ENCODE measurements around the gene ADSL.
A peak's percentile ranks its signal among the peaks of the same experiment; 100 is the strongest.

ADSL gene

GRCh38 chr22:40417041-40417440, 70.7 kb downstream of the ADSL start:
- no peak for DNase-seq

- no peak for DNase-seq
Measured at GRCh38 chr22:40417881-40418280, 71.6 kb downstream of the ADSL start.

- peak in 36 of 56 donors; percentile 11 to 81 (median 49) for DNase-seq
Measured at GRCh38 chr22:40418366-40419201, 72.3 kb downstream of the ADSL start.

GRCh38 chr22:40419718-40420117, 73.4 kb downstream of the ADSL start:
- DNase-seq = no peak

- no peak for DNase-seq
Measured at GRCh38 chr22:40420341-40421081, 74.2 kb downstream of the ADSL start.

- DNase-seq = no peak
Measured at GRCh38 chr22:40421082-40421350, 74.7 kb downstream of the ADSL start.

GRCh38 chr22:40421941-40422340, 75.6 kb downstream of the ADSL start:
- no peak for DNase-seq

- peak in 15 of 56 donors; percentile 14 to 59 (median 33) for DNase-seq
Measured at GRCh38 chr22:40422558-40423309, 76.4 kb downstream of the ADSL start.

GRCh38 chr22:40423310-40423688, 77.0 kb downstream of the ADSL start:
- DNase-seq = no peak

- no peak for DNase-seq
Measured at GRCh38 chr22:40423882-40424640, 77.8 kb downstream of the ADSL start.

GRCh38 chr22:40425082-40425481, 78.8 kb downstream of the ADSL start:
- no peak for DNase-seq

- DNase-seq = peak in 50 of 56 donors; percentile 17 to 94 (median 73)
Measured at GRCh38 chr22:40426594-40427333, 80.5 kb downstream of the ADSL start.

- DNase-seq = no peak
Measured at GRCh38 chr22:40428796-40429195, 82.5 kb downstream of the ADSL start.

- DNase-seq = no peak
Measured at GRCh38 chr22:40429481-40429880, 83.2 kb downstream of the ADSL start.

- no peak for DNase-seq
Measured at GRCh38 chr22:40430991-40431390, 84.7 kb downstream of the ADSL start.

GRCh38 chr22:40432157-40432556, 85.9 kb downstream of the ADSL start:
- no peak for DNase-seq

GRCh38 chr22:40432625-40433024, 86.3 kb downstream of the ADSL start:
- no peak for DNase-seq

- DNase-seq = no peak
Measured at GRCh38 chr22:40433416-40434090, 87.3 kb downstream of the ADSL start.

- DNase-seq = no peak
Measured at GRCh38 chr22:40434106-40434505, 87.8 kb downstream of the ADSL start.

- peak in 2 of 56 donors; percentile 15 to 39 for DNase-seq
Measured at GRCh38 chr22:40434745-40435144, 88.4 kb downstream of the ADSL start.
